Stromal cell of bone marrow (primary cell): ENCODE measurements around the gene ARMC7.
A peak's percentile ranks its signal among the peaks of the same experiment; 100 is the strongest.
"Not testable (repeated sequence)": the region's sequence is repeated elsewhere in the genome, so short reads cannot be mapped to it uniquely, and the experiment has no call there.

Source experiments
- DNase-seq: peaks from one replicate; pipeline ENCODE4 v3.0.0-alpha.2; 2012; ENCODE audit warnings: low read depth

Gene ARMC7

GRCh38 chr17:75102385-75102821 lies 7.4 kb upstream of the ARMC7 start:
- no peak for DNase-seq

- DNase-seq: no peak
Measured at GRCh38 chr17:75103601-75104554, 5.9 kb upstream of the ARMC7 start.

DNA sequence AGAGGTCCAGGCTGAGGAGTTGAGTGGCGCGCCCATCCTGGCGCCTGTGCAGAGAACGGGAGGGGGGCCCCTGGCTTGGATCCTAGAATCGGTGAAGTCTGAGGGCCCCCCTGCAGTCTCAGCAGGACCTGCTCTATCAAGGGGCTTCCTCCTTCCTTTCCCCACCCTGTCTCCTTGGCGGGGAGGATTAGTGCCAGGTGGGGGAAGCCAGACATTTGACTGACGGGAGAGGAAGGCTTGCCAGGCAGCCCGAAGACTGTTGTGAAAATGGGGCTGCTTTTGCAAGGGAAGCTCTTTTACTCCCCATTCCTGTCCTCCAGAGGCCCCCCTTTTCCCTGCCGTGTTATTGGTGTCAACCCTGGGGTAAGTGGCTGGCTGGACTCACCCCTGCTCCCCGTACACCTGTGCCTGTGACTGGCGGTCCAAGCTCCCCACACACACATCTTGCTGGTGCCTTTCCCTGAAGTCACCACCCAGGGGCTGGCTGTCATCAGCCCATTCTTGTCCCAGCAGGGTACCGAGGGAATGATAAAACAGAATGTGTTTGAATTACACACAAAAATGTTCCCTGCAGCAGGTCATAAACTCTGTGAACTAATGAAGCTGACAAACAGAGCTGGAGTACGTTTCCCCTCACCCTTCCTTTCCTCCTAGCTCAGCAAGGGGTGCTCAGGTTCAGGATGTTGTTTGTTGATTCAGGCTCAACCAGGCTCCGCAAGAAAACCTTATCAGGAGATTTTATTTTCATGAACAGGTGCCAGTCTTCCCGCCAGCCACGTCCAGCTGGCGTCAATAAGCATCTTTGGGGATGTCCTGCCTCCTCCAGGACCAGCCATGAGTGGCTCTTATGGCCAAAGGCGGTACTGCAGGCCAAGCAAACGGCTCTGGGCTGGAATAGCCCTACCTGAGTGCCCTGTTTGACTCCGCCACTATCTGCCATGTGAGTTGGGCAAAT lies 4.4 kb upstream of the ARMC7 start:
- DNase-seq: no peak

GRCh38 chr17:75108193-75108592 lies 1.6 kb upstream of the ARMC7 start:
- DNase-seq: no peak

- DNase-seq: no peak
Measured at GRCh38 chr17:75109046-75109406, 743 bp upstream of the ARMC7 start.

GRCh38 chr17:75110234-75110937 lies 617 bp downstream of the ARMC7 start:
- no peak for DNase-seq

- no peak for DNase-seq
Measured at GRCh38 chr17:75111777-75112335, 2.1 kb downstream of the ARMC7 start.

- peak; percentile 71 for DNase-seq
Measured at GRCh38 chr17:75113798-75114551, 4.2 kb downstream of the ARMC7 start.

GRCh38 chr17:75114552-75115314 lies 5.0 kb downstream of the ARMC7 start:
- DNase-seq: no peak

DNA sequence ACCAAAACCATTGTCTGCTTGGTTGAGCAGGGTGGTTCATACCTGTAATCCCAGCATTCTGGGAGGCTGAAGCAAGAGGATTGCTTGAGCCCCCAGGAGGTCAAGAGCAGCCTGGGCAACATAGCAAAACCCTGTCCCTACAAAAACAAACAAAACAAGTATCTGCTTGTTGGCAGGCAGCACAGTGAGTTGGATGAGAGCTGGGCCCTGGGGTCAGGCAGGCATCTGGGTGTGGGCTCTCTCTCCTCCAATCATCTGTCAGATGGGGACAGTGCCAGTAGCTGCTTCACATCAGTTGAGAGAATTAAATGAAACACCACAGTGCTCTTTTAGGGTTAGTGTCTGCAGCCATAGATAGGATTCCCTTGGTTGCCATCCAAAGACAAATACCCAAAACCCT lies 5.8 kb downstream of the ARMC7 start:
- DNase-seq: no peak

DNA sequence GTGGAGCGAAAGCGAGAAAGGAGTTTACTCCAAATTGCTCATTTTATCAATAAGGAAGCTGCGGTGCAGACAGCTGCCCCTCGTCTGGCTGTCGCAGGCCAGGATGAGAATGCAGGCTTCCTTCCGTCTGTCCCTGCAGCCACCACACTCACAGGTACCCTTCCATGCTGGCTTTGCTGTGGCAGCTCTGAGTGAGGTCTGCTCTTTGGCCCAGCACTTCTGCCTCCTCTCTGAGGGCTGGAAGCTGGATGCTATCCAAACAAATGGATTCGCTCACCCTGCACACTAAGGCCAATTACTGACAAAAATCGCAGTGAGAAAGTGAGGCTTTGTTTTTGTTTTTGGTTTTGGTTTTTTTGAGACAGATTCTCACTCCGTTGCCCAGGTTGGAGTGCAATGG lies 7.0 kb downstream of the ARMC7 start:
- DNase-seq: no peak

DNA sequence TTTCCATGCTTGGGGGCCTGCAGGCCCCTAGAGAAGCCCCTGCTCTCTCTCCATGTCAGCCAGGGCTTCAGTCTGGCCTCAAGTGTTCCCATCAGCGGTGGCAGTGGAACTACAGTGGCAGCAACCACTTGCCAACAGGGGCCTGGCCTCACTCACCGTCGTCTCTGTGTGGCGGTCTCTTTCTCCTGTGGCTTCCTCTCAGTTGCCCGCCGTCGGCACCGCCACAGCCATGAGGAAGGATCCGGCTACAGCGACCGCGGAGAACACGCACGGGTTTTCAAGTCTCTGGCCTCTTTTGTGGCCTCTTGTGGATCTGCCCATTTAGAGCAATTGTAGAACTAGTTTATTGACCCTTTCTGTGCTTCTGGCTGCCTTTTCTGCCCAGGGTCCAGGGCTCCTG lies 8.5 kb downstream of the ARMC7 start:
- no peak for DNase-seq

DNA sequence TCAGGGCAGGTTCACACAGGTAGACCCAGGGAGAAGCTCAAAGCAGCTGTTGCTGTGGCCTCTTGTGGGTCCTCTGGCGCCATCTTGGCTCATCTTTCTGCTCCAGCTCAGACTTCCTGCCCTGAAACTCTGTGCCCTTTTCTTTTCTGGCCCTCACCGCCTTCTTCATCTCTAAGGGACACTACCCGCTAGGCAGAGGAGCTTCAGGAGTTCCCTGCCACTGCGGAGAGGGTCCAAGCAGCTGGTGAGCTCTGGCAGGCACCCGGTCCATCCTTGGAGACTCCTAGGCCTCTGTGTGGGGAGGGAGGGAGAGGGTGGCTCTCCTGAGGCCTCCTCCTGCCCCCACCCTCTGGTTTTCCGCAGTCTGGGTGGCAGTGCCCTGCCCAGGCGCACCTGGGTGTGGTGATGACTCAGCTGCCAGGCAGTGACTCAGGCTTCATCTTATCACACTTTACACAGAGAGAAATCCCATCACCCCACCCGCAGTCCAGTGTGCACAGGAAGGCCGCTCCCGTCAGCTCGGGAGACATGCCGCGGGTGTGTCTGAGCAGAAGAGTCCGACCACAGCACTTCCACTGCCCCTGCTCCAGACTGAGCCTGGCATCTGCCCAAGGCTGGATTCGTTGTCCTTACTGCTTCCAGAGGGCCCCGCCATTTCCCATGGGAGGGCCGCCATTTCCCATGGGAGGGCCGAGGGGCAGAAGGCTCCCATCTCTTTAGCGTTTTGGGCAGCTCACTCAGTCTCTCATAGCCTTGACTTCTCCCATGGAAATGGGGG lies 14.5 kb downstream of the ARMC7 start:
- DNase-seq: no peak

- DNase-seq: no peak
Measured at GRCh38 chr17:75124819-75125162, 15.0 kb downstream of the ARMC7 start.

- DNase-seq: no peak
Measured at GRCh38 chr17:75125984-75126383, 16.2 kb downstream of the ARMC7 start.

DNA sequence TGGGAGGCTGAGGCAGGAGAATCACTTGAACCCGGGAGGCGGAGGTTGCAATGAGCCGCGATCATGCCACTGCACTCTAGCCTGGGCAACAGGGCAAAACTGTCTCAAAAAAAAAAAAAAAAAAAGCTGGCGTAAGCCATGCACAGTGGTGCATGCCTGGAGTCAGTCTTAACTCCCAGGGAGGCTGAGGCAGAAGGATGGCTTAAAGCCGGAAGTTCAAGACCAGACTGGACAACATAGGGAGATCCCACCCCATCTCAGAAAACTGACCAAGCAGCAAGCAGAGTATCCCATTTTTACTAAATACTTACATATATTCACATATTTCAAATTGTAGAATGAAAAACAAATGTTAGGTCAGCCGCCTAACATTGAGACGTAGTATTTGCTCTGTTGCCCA lies 17.2 kb downstream of the ARMC7 start:
- DNase-seq: no peak

DNA sequence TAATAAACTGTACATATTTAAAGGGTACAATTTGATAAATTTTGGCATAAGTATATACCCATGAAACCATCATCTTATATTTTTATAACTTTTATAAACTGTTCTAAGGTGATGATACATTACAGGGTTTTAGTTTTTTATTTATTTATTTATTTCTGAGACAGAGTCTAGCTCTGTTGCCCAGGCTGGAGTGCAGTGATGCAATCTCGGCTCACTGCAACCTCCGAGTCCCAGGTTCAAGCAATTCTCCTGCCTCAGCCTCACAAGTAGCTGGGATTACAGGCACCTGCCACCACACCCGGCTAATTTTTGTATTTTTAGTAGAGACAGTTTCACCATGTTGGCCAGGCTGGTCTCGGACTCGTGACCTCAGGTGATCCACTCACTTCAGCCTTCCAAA lies 18.2 kb downstream of the ARMC7 start:
- not testable (repeated sequence) for DNase-seq

DNA sequence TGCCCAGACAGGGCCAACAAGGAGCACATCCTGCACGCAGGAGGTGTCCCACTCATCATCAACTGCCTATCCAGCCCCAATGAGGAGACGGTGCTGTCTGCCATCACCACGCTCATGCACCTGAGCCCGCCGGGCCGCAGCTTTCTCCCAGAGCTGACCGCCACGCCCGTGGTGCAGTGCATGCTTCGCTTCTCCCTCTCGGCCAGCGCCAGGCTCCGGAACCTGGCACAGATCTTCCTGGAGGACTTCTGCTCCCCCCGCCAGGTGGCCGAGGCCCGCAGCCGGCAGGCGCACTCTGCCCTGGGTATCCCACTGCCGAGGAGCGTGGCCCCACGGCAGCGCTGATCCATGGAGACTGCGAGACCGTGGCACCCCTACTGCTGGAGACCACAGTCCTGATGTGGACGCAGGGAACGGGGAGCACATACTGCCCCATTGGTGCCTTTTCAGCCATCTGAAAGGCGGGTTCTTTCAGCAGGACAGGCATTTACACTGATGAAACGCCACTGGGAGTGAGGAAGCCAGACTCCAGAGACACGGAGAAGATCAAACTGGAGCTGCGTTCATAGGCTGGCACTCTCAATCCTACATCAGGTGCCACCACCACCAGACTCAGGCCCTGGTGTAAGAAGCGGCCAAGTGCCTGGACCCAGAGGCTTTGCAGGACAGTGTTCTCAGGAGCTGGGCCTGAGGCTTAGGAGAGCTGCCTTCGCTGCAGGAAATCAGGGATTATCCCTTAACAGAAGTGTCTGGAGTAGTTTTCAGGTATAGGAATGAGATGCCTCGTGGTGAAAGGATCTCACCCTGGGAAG lies 19.1 kb downstream of the ARMC7 start:
- DNase-seq: no peak

GRCh38 chr17:75129576-75129975 lies 19.8 kb downstream of the ARMC7 start:
- DNase-seq: no peak
